Measurements from ENCODE around the gene FSTL3. TPM values are rescaled to one million over a fixed set of nuclear protein-coding genes. Genes with fewer than 3 reads are reported as not detected.

Gene FSTL3
- total RNA-seq, 1 experiment from 2014 or later = 29.1 TPM

DNA sequence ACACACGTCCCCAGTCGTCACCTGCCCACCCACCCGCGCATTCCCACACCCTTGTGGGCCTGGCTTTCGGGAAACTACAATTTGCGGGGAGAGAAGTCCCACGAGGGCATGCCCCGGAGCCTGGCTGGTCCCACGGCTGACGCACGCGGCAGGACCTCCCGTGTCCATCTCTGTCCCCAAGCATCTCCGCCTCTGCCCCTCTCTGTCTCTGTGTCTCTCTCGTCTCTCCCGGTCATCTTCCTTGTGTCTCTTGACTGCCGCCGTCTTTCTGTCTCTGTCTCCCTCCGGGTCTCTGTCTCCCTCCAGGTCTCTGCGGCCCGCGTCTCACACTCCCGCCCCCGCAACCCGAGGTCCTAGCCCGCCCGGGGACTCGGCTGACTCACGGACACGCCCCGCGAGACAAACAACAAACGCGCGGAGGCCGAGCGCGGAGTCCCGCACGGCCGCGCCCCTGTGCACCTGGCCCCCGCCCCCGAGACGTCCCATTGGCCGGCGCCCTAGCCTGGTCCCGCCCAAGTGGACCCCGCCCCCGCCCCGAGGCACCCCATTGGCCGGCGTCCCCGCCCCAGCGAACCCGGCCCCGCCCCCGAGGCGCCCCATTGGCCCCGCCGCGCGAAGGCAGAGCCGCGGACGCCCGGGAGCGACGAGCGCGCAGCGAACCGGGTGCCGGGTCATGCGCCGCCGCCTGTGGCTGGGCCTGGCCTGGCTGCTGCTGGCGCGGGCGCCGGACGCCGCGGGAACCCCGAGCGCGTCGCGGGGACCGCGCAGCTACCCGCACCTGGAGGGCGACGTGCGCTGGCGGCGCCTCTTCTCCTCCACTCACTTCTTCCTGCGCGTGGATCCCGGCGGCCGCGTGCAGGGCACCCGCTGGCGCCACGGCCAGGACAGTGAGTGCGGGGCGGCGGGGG lies 36.7 kb upstream of the FSTL3 start, which contains the start of gene FGF22 (continued):
- TF ChIP-seq, protein P1, sequence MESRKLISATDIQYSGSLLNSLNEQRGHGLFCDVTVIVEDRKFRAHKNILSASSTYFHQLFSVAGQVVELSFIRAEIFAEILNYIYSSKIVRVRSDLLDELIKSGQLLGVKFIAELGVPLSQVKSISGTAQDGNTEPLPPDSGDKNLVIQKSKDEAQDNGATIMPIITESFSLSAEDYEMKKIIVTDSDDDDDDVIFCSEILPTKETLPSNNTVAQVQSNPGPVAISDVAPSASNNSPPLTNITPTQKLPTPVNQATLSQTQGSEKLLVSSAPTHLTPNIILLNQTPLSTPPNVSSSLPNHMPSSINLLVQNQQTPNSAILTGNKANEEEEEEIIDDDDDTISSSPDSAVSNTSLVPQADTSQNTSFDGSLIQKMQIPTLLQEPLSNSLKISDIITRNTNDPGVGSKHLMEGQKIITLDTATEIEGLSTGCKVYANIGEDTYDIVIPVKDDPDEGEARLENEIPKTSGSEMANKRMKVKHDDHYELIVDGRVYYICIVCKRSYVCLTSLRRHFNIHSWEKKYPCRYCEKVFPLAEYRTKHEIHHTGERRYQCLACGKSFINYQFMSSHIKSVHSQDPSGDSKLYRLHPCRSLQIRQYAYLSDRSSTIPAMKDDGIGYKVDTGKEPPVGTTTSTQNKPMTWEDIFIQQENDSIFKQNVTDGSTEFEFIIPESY (IDR thresholded peaks at IDR 0.05; ENCODE audit: extremely low read depth, insufficient replicate concordance, low read length) = no peak

DNA sequence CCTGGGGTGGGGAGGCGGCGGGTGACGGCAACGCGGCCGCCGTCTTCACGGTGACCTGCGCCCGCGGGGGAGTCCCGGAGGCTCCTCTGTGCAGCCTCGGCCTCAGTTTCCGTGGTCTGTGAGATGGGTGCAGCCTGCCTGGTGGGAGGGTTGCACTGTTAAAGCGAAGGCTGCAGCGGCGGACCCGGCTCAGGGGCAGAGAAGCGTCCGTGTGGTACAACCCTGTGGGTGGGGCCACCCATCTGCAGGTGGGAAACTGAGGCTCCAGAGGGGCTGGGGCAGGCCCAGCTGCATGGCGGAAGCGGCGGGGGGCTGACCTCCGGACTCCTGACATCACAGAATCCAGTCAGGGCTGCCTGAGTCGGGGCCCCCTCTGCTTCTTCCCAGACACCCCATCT lies 36.0 kb upstream of the FSTL3 start:
- Histone ChIP-seq H3K4me3 (replicated peaks in 1 of 2; ENCODE audit: low read depth in 1 of 2, low read length in 2 of 2) (peak overlapping the region; percentile 31 to 57), H3K4me1 (ENCODE audit: control insufficient read depth in 1 of 2, insufficient read depth in 2 of 2, low read length in 2 of 2) (peaks cover 2 to 18% of the 10 kb centered on the region in 2 experiments; a peak in 3 of 4 replicates), H3K36me3 (ENCODE audit: control insufficient read depth in 1 of 2, insufficient read depth in 2 of 2, low read length in 2 of 2) (no peaks in the 10 kb centered on the region), H3K9me2 (ENCODE audit: insufficient read depth) (no peaks in the 10 kb centered on the region), H3K9ac (ENCODE audit: low read length) (peak overlapping the region; percentile 57), H3K4me2 (ENCODE audit: low read length) (peak overlapping the region; percentile 73), H4K20me1 (ENCODE audit: insufficient read depth) (no peaks in the 10 kb centered on the region), H3K27ac (ENCODE audit: low read depth, low read length) (no peak overlapping the region), H3K9me3 (ENCODE audit: control insufficient read depth in 1 of 2, insufficient read depth in 1 of 2, low read depth in 1 of 2, low read length in 2 of 2) (no peaks in the 10 kb centered on the region), H2AFZ (ENCODE audit: low read depth, low read length, poor library complexity, severe bottlenecking) (no peak overlapping the region), H3K79me2 (ENCODE audit: insufficient read depth, low read length) (no peaks in the 10 kb centered on the region), H3K27me3 (ENCODE audit: insufficient read depth, low read length) (no peaks in the 10 kb centered on the region)
- RAD21 ChIA-PET (ENCODE audit: low non-redundant PET in 1 of 2, low total read pairs in 2 of 2, uncharacterized antibody in 2 of 2, unreplicated experiment in 2 of 2) = no interaction called here
- DNase-seq (ENCODE audit: low read depth, low spot score) (no peak), ATAC-seq (no peak)
- no TSS peak for BruUV-seq (replicated peaks)
- intact Hi-C loops (cut with micrococcal nuclease) = no loop called here
- TF ChIP-seq EGR1 (IDR thresholded peaks at IDR 0.05; ENCODE audit: low read depth) (no peak), ZFX (IDR thresholded peaks at IDR 0.05) (no peak), EZH2phosphoT487 (IDR thresholded peaks at IDR 0.05; ENCODE audit: borderline replicate concordance) (no peak), POLR2A (IDR thresholded peaks at IDR 0.05; ENCODE audit: borderline replicate concordance, extremely low read depth, insufficient read depth, insufficient read length) (no peak)
- POLR2A ChIA-PET = no interaction called here
- CTCF ChIA-PET = no interaction called here
